Measurements from ENCODE around the gene ABL1.

The ABL1 gene

GRCh38 chr9:130887494-130888144 lies 52.6 kb downstream of the ABL1 start:
- Histone ChIP-seq H3K36me3 (ENCODE audit: insufficient read depth, low read length) (peaks cover 81% of the 10 kb centered on the region), H3K9me3 (ENCODE audit: insufficient read depth, low read length, severe bottlenecking) (no peaks in the 10 kb centered on the region), H3K27me3 (ENCODE audit: insufficient read depth, low read length, poor library complexity) (no peaks in the 10 kb centered on the region), H3K79me2 (ENCODE audit: insufficient read depth, low read length) (no peaks in the 10 kb centered on the region), H3K27ac (ENCODE audit: low read length) (no peak overlapping the region), H3K4me1 (ENCODE audit: insufficient read depth, low read length) (no peaks in the 10 kb centered on the region), H4K20me1 (ENCODE audit: insufficient read depth, low read length) (peaks cover 26% of the 10 kb centered on the region), H3K4me2 (ENCODE audit: insufficient read depth, low read length) (no peak overlapping the region), H2AFZ (ENCODE audit: low read depth, low read length) (no peak overlapping the region), H3K4me3 (ENCODE audit: low read depth in 1 of 2, low read length in 2 of 2) (no peak overlapping the region), H3K9ac (ENCODE audit: low read depth, low read length) (no peak overlapping the region)
- TF ChIP-seq EZH2 (IDR thresholded peaks at IDR 0.05; ENCODE audit: borderline replicate concordance, low read depth, low read length, severe bottlenecking) (no peak), CTCF (IDR thresholded peaks at IDR 0.05; ENCODE audit: borderline replicate concordance, extremely low read depth, low read length, poor library complexity, severe bottlenecking) (no peak)
- no peak for ATAC-seq (ENCODE audit: insufficient read depth, low read depth)
- DNase-seq, result no peak

- H3K27ac ChIP-seq (ENCODE audit: low read length), result no peak overlapping the region
- H3K27me3 ChIP-seq (ENCODE audit: insufficient read depth, low read length, poor library complexity), result no peaks in the 10 kb centered on the region
Observed at GRCh38 chr9:130888146-130888885, 53.3 kb downstream of the ABL1 start.

GRCh38 chr9:130890124-130890523 lies 55.1 kb downstream of the ABL1 start:
- peaks cover 25% of the 10 kb centered on the region for H4K20me1 ChIP-seq (ENCODE audit: insufficient read depth, low read length)
- no peak overlapping the region for H3K4me3 ChIP-seq (ENCODE audit: low read depth in 1 of 2, low read length in 2 of 2)
- no peaks in the 10 kb centered on the region for H3K4me1 ChIP-seq (ENCODE audit: insufficient read depth, low read length)
- no peak overlapping the region for H2AFZ ChIP-seq (ENCODE audit: low read depth, low read length)
- DNase-seq (no peak), ATAC-seq (ENCODE audit: insufficient read depth, low read depth) (no peak)
- no peaks in the 10 kb centered on the region for H3K27me3 ChIP-seq (ENCODE audit: insufficient read depth, low read length, poor library complexity)
- H3K4me2 ChIP-seq (ENCODE audit: insufficient read depth, low read length), result no peak overlapping the region
- H3K36me3 ChIP-seq (ENCODE audit: insufficient read depth, low read length), result peaks cover 66% of the 10 kb centered on the region
- TF ChIP-seq CTCF (IDR thresholded peaks at IDR 0.05; ENCODE audit: borderline replicate concordance, extremely low read depth, low read length, poor library complexity, severe bottlenecking) (no peak), EZH2 (IDR thresholded peaks at IDR 0.05; ENCODE audit: borderline replicate concordance, low read depth, low read length, severe bottlenecking) (no peak)
- H3K9me3 ChIP-seq (ENCODE audit: insufficient read depth, low read length, severe bottlenecking), result no peaks in the 10 kb centered on the region
- H3K27ac ChIP-seq (ENCODE audit: low read length), result no peak overlapping the region
- H3K9ac ChIP-seq (ENCODE audit: low read depth, low read length), result no peak overlapping the region
- no peaks in the 10 kb centered on the region for H3K79me2 ChIP-seq (ENCODE audit: insufficient read depth, low read length)

More at GRCh38 chr9:130888146-130888885, 53.3 kb downstream of the ABL1 start:
- H4K20me1 ChIP-seq (ENCODE audit: insufficient read depth, low read length), result peaks cover 26% of the 10 kb centered on the region
- H3K4me2 ChIP-seq (ENCODE audit: insufficient read depth, low read length), result no peak overlapping the region
- H3K36me3 ChIP-seq (ENCODE audit: insufficient read depth, low read length), result peaks cover 83% of the 10 kb centered on the region
- no peak for ATAC-seq (ENCODE audit: insufficient read depth, low read depth)
- no peak overlapping the region for H3K4me3 ChIP-seq (ENCODE audit: low read depth in 1 of 2, low read length in 2 of 2)
- no peaks in the 10 kb centered on the region for H3K9me3 ChIP-seq (ENCODE audit: insufficient read depth, low read length, severe bottlenecking)
- H3K79me2 ChIP-seq (ENCODE audit: insufficient read depth, low read length), result no peaks in the 10 kb centered on the region
- no peak overlapping the region for H3K9ac ChIP-seq (ENCODE audit: low read depth, low read length)
- H2AFZ ChIP-seq (ENCODE audit: low read depth, low read length), result no peak overlapping the region
- no peaks in the 10 kb centered on the region for H3K4me1 ChIP-seq (ENCODE audit: insufficient read depth, low read length)
- DNase-seq, result no peak
- no peak for TF ChIP-seq CTCF (IDR thresholded peaks at IDR 0.05; ENCODE audit: borderline replicate concordance, extremely low read depth, low read length, poor library complexity, severe bottlenecking)
- no peak for TF ChIP-seq EZH2 (IDR thresholded peaks at IDR 0.05; ENCODE audit: borderline replicate concordance, low read depth, low read length, severe bottlenecking)
